ENCODE results near the gene KDM2B.
A peak's percentile ranks its signal among the peaks of the same experiment; 100 is the strongest.
"Not testable (repeated sequence)": the region's sequence is repeated elsewhere in the genome, so short reads cannot be mapped to it uniquely, and the experiment has no call there.

Gene KDM2B

GRCh38 chr12:121495746-121496145, 85.1 kb downstream of the KDM2B start:
- DNase-seq: no peak

GRCh38 chr12:121494093-121494787, 86.6 kb downstream of the KDM2B start:
- DNase-seq: peak; percentile 3

- DNase-seq: no peak
These were observed 90.2 kb downstream of the KDM2B start for GRCh38 chr12:121490401-121491281.

DNA sequence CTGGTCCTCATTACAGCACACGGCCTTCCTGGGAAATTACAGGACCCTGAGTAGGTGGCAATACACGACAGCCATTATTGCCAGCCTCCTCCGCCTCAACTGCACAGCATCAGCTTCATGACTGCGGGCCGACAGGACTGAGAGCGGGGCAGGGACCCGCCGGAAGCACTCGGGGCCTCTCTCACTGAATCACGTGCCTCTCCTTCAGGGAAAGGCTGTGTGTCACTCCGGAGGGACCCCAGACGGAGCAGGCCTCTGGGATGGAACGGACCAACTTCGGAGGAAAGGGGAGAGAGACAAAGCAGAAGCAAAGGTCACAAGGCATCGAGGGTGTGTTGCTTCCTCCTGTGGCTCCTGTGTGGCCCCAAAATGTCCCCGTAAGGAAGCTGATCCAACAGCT, 90.9 kb downstream of the KDM2B start:
- no peak for DNase-seq

DNA sequence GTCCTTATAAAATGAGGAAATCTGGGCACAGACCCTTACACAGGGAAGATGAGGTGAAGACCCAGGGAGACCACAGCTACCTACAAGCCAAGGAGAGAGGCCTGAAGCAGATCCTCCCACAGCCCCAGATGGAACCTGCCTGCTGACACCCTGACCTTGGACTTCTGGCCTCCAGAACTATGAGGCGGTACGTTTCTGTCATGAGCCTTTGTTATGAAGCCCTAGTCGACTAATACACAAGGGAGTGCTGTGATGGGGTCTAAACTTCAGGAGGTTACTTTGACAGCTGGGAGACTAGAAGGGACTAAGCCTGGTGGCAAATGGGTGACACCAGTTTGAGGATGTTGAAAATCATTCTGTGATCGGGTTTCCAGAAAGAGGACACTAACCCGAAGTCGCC, 95.9 kb downstream of the KDM2B start:
- no peak for DNase-seq

- DNase-seq: not testable (repeated sequence)
These were observed 96.3 kb downstream of the KDM2B start for GRCh38 chr12:121484564-121484963.

DNA sequence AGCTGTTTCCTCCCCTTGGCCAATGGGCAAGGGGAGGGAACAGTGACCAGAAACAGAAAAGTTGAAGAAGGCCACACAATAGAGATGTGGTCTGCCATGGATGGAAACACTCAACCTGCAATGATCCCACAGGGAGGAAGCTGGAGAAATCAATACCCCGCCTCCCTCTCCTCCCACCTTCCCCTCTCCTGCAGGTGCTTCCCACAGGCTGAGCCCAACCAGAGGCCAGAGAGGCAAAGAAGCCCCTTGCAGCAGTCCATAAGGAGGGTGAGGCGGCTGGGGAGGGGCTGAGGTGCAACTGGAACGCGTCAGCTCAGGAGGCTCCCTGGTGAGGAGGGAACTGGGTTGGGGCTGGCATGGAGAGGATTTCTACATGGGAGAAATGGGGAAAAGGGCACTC, 96.9 kb downstream of the KDM2B start:
- no peak for DNase-seq

DNA sequence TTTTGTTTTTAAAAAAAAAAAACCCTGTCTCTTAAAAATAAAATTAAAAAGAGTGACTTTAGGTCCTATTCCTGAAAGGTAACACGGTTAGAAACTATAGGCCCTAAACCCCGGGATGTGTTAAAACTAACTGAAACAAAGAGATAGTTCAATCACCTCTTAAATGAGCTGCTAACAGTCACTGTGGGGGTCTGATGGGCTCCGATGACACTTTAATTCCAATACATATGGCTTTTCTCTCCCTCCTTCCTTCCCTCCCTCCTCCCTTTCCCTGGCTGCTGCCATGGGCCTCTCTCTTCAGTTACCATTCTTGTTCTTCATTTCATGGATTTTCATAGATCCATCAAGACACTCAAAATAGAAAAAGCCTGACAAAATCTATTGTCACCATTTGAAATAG, 104.3 kb downstream of the KDM2B start:
- no peak for DNase-seq

DNA sequence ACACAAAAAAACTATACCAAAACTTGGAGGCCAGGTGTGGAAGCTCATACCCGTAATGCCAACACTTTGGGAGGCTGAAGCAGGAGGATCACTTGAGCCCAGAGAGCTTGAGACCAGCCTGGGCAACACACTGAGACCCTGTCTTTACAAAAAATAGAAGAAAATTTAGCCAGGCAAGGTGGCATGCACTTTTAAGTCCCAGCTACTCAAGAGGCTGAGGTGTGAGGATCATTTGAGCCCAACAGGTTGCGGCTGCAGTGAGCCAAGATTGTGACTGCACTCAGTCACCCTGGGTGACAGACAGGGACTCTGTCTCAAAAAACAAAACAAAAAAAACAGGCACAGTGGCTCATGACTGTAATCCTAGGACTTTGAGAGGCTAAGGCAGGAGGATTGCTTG, 105.5 kb downstream of the KDM2B start:
- no peak for DNase-seq

GRCh38 chr12:121472150-121472905, 108.5 kb downstream of the KDM2B start:
- DNase-seq: no peak

- DNase-seq: no peak
These were observed 110.1 kb downstream of the KDM2B start for GRCh38 chr12:121470751-121471150.

- DNase-seq: no peak
These were observed 112.4 kb downstream of the KDM2B start for GRCh38 chr12:121468499-121468801.

GRCh38 chr12:121467638-121468498, 113.0 kb downstream of the KDM2B start:
- DNase-seq: no peak

- peak; percentile 68 for DNase-seq
These were observed 113.8 kb downstream of the KDM2B start for GRCh38 chr12:121466794-121467637.

DNA sequence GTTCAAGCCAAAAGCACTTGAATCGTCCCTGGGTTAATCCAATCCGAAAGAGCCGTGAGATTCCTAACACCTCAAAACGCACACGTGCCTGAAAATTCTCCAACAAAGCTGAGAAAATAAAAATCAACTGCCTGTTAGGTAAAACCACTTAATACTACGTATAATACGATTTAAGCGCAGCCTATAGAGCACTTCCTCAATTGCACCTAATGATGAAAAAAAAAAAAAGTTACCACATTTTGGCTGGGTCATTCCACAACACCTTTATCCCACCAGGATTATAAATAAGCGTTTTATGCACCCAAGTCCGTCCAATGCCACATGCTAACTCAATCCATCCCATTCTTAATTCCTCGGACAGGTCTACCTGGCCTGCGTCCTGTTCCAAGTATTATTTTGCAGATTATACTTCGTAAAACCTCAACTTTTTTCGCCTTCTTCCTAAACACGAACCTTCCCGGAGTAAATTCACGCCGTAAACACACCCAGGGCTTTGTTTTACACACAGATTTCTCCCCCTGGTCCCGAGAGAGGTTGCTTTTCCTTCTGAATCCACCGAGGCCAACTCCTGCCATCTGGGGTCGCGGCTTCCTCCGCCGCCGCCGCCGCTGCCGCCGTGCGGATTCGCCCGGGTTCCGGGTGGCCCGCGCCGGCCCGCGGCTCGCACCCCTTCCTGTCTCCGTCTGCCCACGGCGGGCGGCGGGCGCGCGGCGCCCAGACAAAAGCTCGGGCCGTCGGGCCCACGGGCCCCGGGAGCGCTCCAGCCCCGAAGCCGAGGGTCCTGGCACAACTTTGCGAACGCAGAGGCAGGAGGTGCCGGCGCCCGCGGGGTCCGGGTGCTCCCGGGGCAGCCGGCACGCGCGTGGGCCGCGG, 114.7 kb downstream of the KDM2B start:
- no peak for DNase-seq

- DNase-seq: no peak
These were observed 116.5 kb downstream of the KDM2B start for GRCh38 chr12:121464331-121464730.

DNA sequence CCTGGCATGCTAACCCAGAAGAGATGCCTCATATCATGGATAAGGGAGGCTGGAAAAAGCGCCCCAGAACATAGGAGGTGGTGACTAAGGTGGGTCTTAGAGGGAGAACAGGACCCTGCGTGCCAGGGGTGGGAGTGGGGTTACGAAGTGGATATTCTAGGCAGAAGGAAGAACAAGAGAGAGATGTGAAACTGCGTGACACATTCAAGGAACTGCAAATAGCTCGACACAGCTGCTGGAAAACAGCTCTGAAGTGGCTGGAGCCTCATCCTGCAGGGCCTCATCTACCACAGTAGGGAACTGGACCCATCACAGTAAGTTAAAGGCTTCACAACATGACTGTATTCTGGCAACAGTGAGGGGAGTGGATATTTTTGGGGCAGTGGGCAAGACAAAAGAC, 119.8 kb downstream of the KDM2B start:
- no peak for DNase-seq

DNA sequence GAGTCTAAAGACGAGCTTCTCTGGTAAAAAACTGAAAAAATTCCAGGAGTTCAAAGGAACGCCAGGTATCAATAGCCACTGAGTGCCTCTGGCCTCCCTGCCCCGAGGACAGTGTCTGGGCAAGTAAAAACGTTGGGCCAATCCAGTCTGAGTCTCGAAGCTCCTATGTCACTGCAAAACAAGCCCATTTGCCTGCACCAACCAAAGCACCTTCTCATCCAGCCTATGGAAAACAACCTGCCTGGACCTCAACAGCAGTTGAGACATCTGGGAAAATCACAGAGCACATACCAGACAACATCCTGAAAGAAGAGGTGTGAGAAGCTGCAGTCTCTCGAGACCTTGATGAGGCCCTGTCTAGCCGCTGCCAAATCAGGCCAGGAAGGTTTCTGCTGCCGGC, 124.3 kb downstream of the KDM2B start:
- no peak for DNase-seq

GRCh38 chr12:121455766-121456420, 124.9 kb downstream of the KDM2B start:
- no peak for DNase-seq

DNA sequence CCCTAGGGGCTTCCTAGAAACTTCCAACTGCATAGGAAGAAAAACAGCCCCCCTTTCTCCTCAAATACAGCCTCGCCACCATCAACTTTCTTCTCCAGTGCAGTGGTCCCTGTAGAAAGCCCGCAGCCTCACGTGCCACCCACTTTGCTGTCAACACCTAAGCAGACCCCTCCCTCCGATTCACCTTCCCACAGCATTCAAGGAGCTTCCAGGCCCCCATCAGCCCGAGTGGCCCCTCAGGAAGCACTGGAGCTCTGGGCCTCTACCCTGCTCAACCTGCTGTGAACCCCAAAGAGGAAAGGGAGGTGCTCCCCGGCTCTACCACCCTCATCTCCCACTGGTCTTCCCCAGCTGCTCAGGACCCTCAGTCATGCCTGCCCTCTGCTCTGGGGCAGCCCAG, 125.9 kb downstream of the KDM2B start:
- DNase-seq: no peak

Measured in NCI-H748 treated with DMSO at 0.1 percent for 48 hours (cell line).